ENCODE results near the gene PRKCZ. TPM values are rescaled to one million over a fixed set of nuclear protein-coding genes. Genes with fewer than 3 reads are reported as not detected.

Gene PRKCZ
- total and polyA plus RNA-seq, 4 donors: 4.8 to 9.9 (median 8.4) TPM

- TF ChIP-seq REST (IDR thresholded peaks at IDR 0.05): no peak
Measured at GRCh38 chr1:2031546-2032540, 18.4 kb upstream of the PRKCZ start (continued).

GRCh38 chr1:2032737-2033136 is 17.5 kb upstream of the PRKCZ start:
- Histone ChIP-seq H3K9ac (ENCODE audit: low read depth in 1 of 2, low read length in 2 of 2) (no peak overlapping the region), H3K9me3 (ENCODE audit: control insufficient read depth in 4 of 4, low read length in 3 of 4) (no peaks in the 10 kb centered on the region), H3K4me3 (ENCODE audit: low read depth in 1 of 3, low read length in 3 of 3) (no peak overlapping the region), H3K27ac (ENCODE audit: low read depth in 1 of 2, low read length in 2 of 2) (no peak overlapping the region), H3K36me3 (ENCODE audit: control insufficient read depth in 4 of 4, insufficient read depth in 3 of 4, low read depth in 1 of 4, low read length in 3 of 4) (no peaks in the 10 kb centered on the region), H3K27me3 (ENCODE audit: control insufficient read depth in 4 of 4, insufficient read depth in 4 of 4, low read length in 3 of 4) (peaks cover 0 to 2% (median 0%) of the 10 kb centered on the region in 4 donors), H3K4me1 (ENCODE audit: control insufficient read depth in 4 of 4, insufficient read depth in 4 of 4, low read length in 3 of 4) (no peaks in the 10 kb centered on the region)
- TF ChIP-seq NR2F2 (IDR thresholded peaks at IDR 0.05): no peak
- TF ChIP-seq HNF4A (conservative IDR thresholded peaks at IDR 0.05): no peak
- no peak for TF ChIP-seq RXRA (IDR thresholded peaks at IDR 0.05)
- no peak for TF ChIP-seq YY1 (IDR thresholded peaks at IDR 0.05)
- TF ChIP-seq FOXA2 (IDR thresholded peaks at IDR 0.05): no peak
- no peak for TF ChIP-seq JUND (IDR thresholded peaks at IDR 0.05)
- no peak for TF ChIP-seq REST (IDR thresholded peaks at IDR 0.05)
- no peak for TF ChIP-seq CTCF (IDR thresholded peaks at IDR 0.05; ENCODE audit: low read depth, low read length, missing input control)
- no peak for DNase-seq (ENCODE audit: low spot score)
- 65% methylated on average over 14 of the region's 14 CpGs for WGBS

GRCh38 chr1:2033165-2033564 is 17.0 kb upstream of the PRKCZ start:
- Histone ChIP-seq H3K4me1 (ENCODE audit: control insufficient read depth in 4 of 4, insufficient read depth in 4 of 4, low read length in 3 of 4) (no peaks in the 10 kb centered on the region), H3K36me3 (ENCODE audit: control insufficient read depth in 4 of 4, insufficient read depth in 3 of 4, low read depth in 1 of 4, low read length in 3 of 4) (no peaks in the 10 kb centered on the region), H3K9me3 (ENCODE audit: control insufficient read depth in 4 of 4, low read length in 3 of 4) (no peaks in the 10 kb centered on the region), H3K27ac (ENCODE audit: low read depth in 1 of 2, low read length in 2 of 2) (no peak overlapping the region), H3K9ac (ENCODE audit: low read depth in 1 of 2, low read length in 2 of 2) (no peak overlapping the region), H3K27me3 (ENCODE audit: control insufficient read depth in 4 of 4, insufficient read depth in 4 of 4, low read length in 3 of 4) (peaks cover 0 to 2% (median 0%) of the 10 kb centered on the region in 4 donors), H3K4me3 (ENCODE audit: low read depth in 1 of 3, low read length in 3 of 3) (no peak overlapping the region)
- DNase-seq (ENCODE audit: low spot score): no peak
- 63% methylated on average over 13 of the region's 13 CpGs for WGBS
- TF ChIP-seq SP1 (IDR thresholded peaks at IDR 0.05): no peak
- TF ChIP-seq ZBTB33 (IDR thresholded peaks at IDR 0.05): no peak
- TF ChIP-seq FOXA2 (IDR thresholded peaks at IDR 0.05): no peak
- TF ChIP-seq HNF4A (conservative IDR thresholded peaks at IDR 0.05): no peak
- TF ChIP-seq MAX (IDR thresholded peaks at IDR 0.05): no peak
- no peak for TF ChIP-seq REST (IDR thresholded peaks at IDR 0.05)
- no peak for TF ChIP-seq JUND (IDR thresholded peaks at IDR 0.05)
- no peak for TF ChIP-seq RAD21 (IDR thresholded peaks at IDR 0.05)
